Right lobe of liver (tissue), 6 donors: ENCODE data around the gene TCFL5. TPM values are rescaled to one million over a fixed set of nuclear protein-coding genes. Genes with fewer than 3 reads are reported as not detected.
A peak's percentile ranks its signal among the peaks of the same experiment; 100 is the strongest.

Experiments used
- ATAC-seq, 4 donors: fragments of 200-7000 bp; cut with Tn5 transposase; one replicate each; pipeline ENCODE4 v1.9.1; 2020; ENCODE audit warnings: mild to moderate bottlenecking in 4 of 4, moderate library complexity in 4 of 4
- DNase-seq, 3 donors: peaks; one replicate each; pipeline ENCODE4 v3.0.0-alpha.2; 2020
- H3K27ac ChIP-seq, 3 donors: fragments of 200-600 bp; one replicate each; pipeline ENCODE4 v1.8.0; 2022
- H3K27me3 ChIP-seq, 2 donors: fragments of 200-600 bp; one replicate each; pipeline ENCODE4 v1.8.0; 2022
- H3K36me3 ChIP-seq, 4 donors: fragments of 200-600 bp; sonication (generic) in 1 of 4; one replicate each; pipeline versions ENCODE4 v1.5.1 to v1.8.0; 2017 to 2022; ENCODE audit warnings: control low read depth in 1 of 4
- H3K4me1 ChIP-seq, 4 donors: fragments of 200-600 bp; sonication (generic) in 1 of 4; one replicate each; pipeline versions ENCODE4 v1.5.1 to v1.8.0; 2017 to 2022; ENCODE audit warnings: control low read depth in 1 of 4
- H3K4me3 ChIP-seq, 3 donors: fragments of 200-600 bp; one replicate each; pipeline ENCODE4 v1.8.0; 2022
- H3K9me3 ChIP-seq, 4 donors: fragments of 200-600 bp; sonication (generic) in 1 of 4; one replicate each; pipeline versions ENCODE4 v1.5.1 to v1.8.0; 2017 to 2022; ENCODE audit warnings: control low read depth in 1 of 4
- CTCF ChIP-seq, 4 donors: fragments of 200-600 bp in 3 of 4; fragments of 450-650 bp in 1 of 4; IDR thresholded peaks; one replicate each; pipeline versions ENCODE4 v1.5.1 to v1.8.0; 2016 to 2022; ENCODE audit warnings: antibody characterized with exemption in 4 of 4, mild to moderate bottlenecking in 2 of 4
- POLR2A ChIP-seq: fragments of 450-650 bp; IDR thresholded peaks from one replicate; pipeline ENCODE4 v1.6.1; 2017; ENCODE audit warnings: antibody characterized with exemption, mild to moderate bottlenecking
- WGBS: methylation state at CpG from one replicate; pipeline ENCODE4 v1.1.6; 2018; ENCODE audit warnings: low coverage, low lambda C conversion rate; ENCODE audit not compliant: insufficient coverage; ENCODE audit errors: missing lambda C conversion rate; 5-methylcytosine and 5-hydroxymethylcytosine counted together
- intact Hi-C, 2 donors: fragments of 100-400 bp; cut with DNase I; formaldehyde crosslinking; loops; one replicate each; pipeline versions ENCODE4 v1.11.2 to v1.14.1; 2022
- total RNA-seq, 6 experiments: library from RNA; depleted of rRNA in 2 of 6; stranded (reverse); fragments of >200 nt in 2 of 6; fragmentation: NEBNext Ultra II Directional in 3 of 6; extraction: Animal tissue kit (Norgen Biotek cat#: 25700) in 3 of 6; gene quantifications; one replicate each; pipeline versions ENCODE4 v1.1.0 to v1.2.4, GENCODE V29; 2016 to 2023
- donor health status: DM: no; HTN: yes; CAD: no.
- donor health status: DM: no; HTN: no; CAD: no.
- donor health status: DM: no; HTN: no; CAD: no.
- donor health status: DM: no; HTN: yes; CAD: no.
- donor health status: DM: no; HTN: yes; CAD: no.

TCFL5 gene
- total RNA-seq, 6 experiments from 2014 or later, result 2.9 to 5.1 (median 3.9) TPM

- peak in 1 of 4 donors; percentile 1 for ATAC-seq
- H3K27me3 ChIP-seq, result no peaks in the 10 kb centered on the region
- intact Hi-C loops, result no loop called here
- WGBS, result 0% methylated on average over 1 of the region's 12 CpGs
- peaks cover 0 to 6% (median under 1%) of the 10 kb centered on the region in 4 donors for H3K4me1 ChIP-seq
- H3K27ac ChIP-seq, result no peak overlapping the region
- no peaks in the 10 kb centered on the region for H3K9me3 ChIP-seq
- DNase-seq, result no peak
- TF ChIP-seq POLR2A (no peak), CTCF (IDR thresholded peaks at IDR 0.05) (no peak)
- peaks cover 9 to 33% (median 23%) of the 10 kb centered on the region in 4 donors for H3K36me3 ChIP-seq
- no peak overlapping the region for H3K4me3 ChIP-seq
Observed at GRCh38 chr20:62814709-62815065, 46.9 kb downstream of the TCFL5 start.

- intact Hi-C loops, result no loop called here
- Histone ChIP-seq H3K36me3 (peaks cover 11 to 38% (median 25%) of the 10 kb centered on the region in 4 donors), H3K4me3 (no peak overlapping the region), H3K4me1 (peaks cover 0 to 6% (median under 1%) of the 10 kb centered on the region in 4 donors), H3K27ac (no peak overlapping the region), H3K9me3 (no peaks in the 10 kb centered on the region), H3K27me3 (no peaks in the 10 kb centered on the region)
- ATAC-seq (peak in 2 of 4 donors; percentile 7 to 12), DNase-seq (no peak)
- no CpG with 5 or more reads among the region's 13 CpGs for WGBS
- no peak for TF ChIP-seq CTCF (IDR thresholded peaks at IDR 0.05)
Observed at GRCh38 chr20:62814060-62814708, 47.4 kb downstream of the TCFL5 start.

GRCh38 chr20:62813588-62813987 lies 48.0 kb downstream of the TCFL5 start:
- intact Hi-C loops, result no loop called here
- DNase-seq (no peak), ATAC-seq (peak in 1 of 4 donors; percentile 7)
- Histone ChIP-seq H3K4me1 (peaks cover 0 to 6% (median under 1%) of the 10 kb centered on the region in 4 donors), H3K36me3 (peaks cover 13 to 44% (median 28%) of the 10 kb centered on the region in 4 donors), H3K27me3 (no peaks in the 10 kb centered on the region), H3K4me3 (no peak overlapping the region), H3K9me3 (no peaks in the 10 kb centered on the region), H3K27ac (no peak overlapping the region)
- TF ChIP-seq POLR2A, result no peak
- no peak for TF ChIP-seq CTCF (IDR thresholded peaks at IDR 0.05)
- WGBS, result 100% methylated on average over 2 of the region's 13 CpGs

- whole genome bisulfite sequencing, result no CpG with 5 or more reads among the region's 11 CpGs
- no peaks in the 10 kb centered on the region for H3K9me3 ChIP-seq
- H3K4me3 ChIP-seq, result no peak overlapping the region
- TF ChIP-seq POLR2A (no peak), CTCF (IDR thresholded peaks at IDR 0.05) (no peak)
- H3K36me3 ChIP-seq, result peaks cover 13 to 51% (median 32%) of the 10 kb centered on the region in 4 donors
- DNase-seq, result no peak
- no peak overlapping the region for H3K27ac ChIP-seq
- no peak for ATAC-seq
- H3K27me3 ChIP-seq, result no peaks in the 10 kb centered on the region
- intact Hi-C loops, result no loop called here
- peaks cover 0 to 11% (median under 1%) of the 10 kb centered on the region in 4 donors for H3K4me1 ChIP-seq
Observed at GRCh38 chr20:62812907-62813200, 48.8 kb downstream of the TCFL5 start.
